Measurements from ENCODE around the gene S100A9. TPM values are rescaled to one million over a fixed set of nuclear protein-coding genes. Genes with fewer than 3 reads are reported as not detected.
A peak's percentile ranks its signal among the peaks of the same experiment; 100 is the strongest.

Gene S100A9
- total and polyA plus RNA-seq, 2 experiments from 2014 or later, result not detected

DNA sequence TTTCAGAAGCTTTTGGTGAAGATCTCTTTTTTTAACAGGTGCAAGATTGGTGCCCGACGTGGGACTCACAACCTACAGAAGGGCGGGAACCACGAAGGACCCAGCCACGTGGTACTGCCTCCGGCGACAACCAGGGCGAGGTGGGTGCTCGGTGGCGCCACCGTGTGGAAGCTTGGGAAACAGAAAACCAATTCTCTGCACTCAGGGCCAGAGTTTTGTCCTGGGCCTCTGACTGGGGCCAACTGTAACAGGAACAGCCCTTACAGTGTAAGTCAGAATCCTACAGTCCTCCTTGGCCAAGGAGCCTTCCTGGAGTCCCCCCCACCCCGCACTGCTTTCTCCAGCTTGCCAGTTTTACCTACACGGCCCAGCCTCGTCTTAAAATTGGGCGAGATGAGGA, 47.1 kb downstream of the S100A9 start:
- Histone ChIP-seq H3K36me3 (ENCODE audit: insufficient read depth) (no peaks in the 10 kb centered on the region), H3K9me2 (ENCODE audit: insufficient read depth) (0 out of 2 replicates have a peak, but pooled peaks cover 3% of the 10 kb centered on the region), H3K27ac (ENCODE audit: low read depth) (no peak overlapping the region), H3K79me2 (replicated peaks; ENCODE audit: insufficient read depth) (no peaks in the 10 kb centered on the region), H3F3A (replicated peaks; ENCODE audit: low read depth) (no peaks in the 10 kb centered on the region), H3K4me1 (ENCODE audit: insufficient read depth) (no peaks in the 10 kb centered on the region), H2AFZ (no peak overlapping the region), H3K4me2 (no peak overlapping the region), H3K4me3 (no peak overlapping the region), H4K20me1 (replicated peaks; ENCODE audit: insufficient read depth) (no peaks in the 10 kb centered on the region), H3K27me3 (ENCODE audit: insufficient read depth) (peaks cover 9% of the 10 kb centered on the region; the same call in 1 of the 2 replicates)
- no peak overlapping the region for H3K4me3 Mint-ChIP-seq
- no peak overlapping the region for H3K27ac Mint-ChIP-seq
- DNase-seq (ENCODE audit: low spot score) (peak; percentile 69), ATAC-seq (peak; percentile 87)
- H3K4me1 Mint-ChIP-seq, result peaks cover 13% of the 10 kb centered on the region
- peaks cover 2% of the 10 kb centered on the region for H3K36me3 Mint-ChIP-seq (ENCODE audit: low read depth)
- H3K9me3 Mint-ChIP-seq, result peaks cover 7% of the 10 kb centered on the region
- peaks cover 18% of the 10 kb centered on the region for H3K27me3 Mint-ChIP-seq (ENCODE audit: insufficient read depth, low read depth, poor library complexity)
- TF ChIP-seq NANOG (IDR thresholded peaks at IDR 0.05; ENCODE audit: borderline replicate concordance) (no peak), ZNF331 (CRISPR knock-in tag; IDR thresholded peaks at IDR 0.05; ENCODE audit: low read depth) (0 out of 2 replicates have a peak, but pooled peaks have one; percentile 12), JUNB (IDR thresholded peaks at IDR 0.05; ENCODE audit: unreplicated experiment) (no peak), EZH2 (IDR thresholded peaks at IDR 0.05; ENCODE audit: low read depth, unreplicated experiment) (no peak), ZNF114 (CRISPR knock-in tag; IDR thresholded peaks at IDR 0.05) (no peak), EZH2phosphoT487 (IDR thresholded peaks at IDR 0.05; ENCODE audit: unreplicated experiment) (no peak), CREB1 (CRISPR knock-in tag; IDR thresholded peaks at IDR 0.05; ENCODE audit: low read depth) (peak; percentile 48; the same call in 1 of the 2 replicates), POLR2AphosphoS5 (IDR thresholded peaks at IDR 0.05; ENCODE audit: low read depth) (no peak), STAT1 (IDR thresholded peaks at IDR 0.05; ENCODE audit: unreplicated experiment) (no peak)
- TF ChIP-seq, protein P1, sequence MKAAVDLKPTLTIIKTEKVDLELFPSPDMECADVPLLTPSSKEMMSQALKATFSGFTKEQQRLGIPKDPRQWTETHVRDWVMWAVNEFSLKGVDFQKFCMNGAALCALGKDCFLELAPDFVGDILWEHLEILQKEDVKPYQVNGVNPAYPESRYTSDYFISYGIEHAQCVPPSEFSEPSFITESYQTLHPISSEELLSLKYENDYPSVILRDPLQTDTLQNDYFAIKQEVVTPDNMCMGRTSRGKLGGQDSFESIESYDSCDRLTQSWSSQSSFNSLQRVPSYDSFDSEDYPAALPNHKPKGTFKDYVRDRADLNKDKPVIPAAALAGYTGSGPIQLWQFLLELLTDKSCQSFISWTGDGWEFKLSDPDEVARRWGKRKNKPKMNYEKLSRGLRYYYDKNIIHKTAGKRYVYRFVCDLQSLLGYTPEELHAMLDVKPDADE (IDR thresholded peaks at IDR 0.05), result no peak
- TF ChIP-seq, protein P2, sequence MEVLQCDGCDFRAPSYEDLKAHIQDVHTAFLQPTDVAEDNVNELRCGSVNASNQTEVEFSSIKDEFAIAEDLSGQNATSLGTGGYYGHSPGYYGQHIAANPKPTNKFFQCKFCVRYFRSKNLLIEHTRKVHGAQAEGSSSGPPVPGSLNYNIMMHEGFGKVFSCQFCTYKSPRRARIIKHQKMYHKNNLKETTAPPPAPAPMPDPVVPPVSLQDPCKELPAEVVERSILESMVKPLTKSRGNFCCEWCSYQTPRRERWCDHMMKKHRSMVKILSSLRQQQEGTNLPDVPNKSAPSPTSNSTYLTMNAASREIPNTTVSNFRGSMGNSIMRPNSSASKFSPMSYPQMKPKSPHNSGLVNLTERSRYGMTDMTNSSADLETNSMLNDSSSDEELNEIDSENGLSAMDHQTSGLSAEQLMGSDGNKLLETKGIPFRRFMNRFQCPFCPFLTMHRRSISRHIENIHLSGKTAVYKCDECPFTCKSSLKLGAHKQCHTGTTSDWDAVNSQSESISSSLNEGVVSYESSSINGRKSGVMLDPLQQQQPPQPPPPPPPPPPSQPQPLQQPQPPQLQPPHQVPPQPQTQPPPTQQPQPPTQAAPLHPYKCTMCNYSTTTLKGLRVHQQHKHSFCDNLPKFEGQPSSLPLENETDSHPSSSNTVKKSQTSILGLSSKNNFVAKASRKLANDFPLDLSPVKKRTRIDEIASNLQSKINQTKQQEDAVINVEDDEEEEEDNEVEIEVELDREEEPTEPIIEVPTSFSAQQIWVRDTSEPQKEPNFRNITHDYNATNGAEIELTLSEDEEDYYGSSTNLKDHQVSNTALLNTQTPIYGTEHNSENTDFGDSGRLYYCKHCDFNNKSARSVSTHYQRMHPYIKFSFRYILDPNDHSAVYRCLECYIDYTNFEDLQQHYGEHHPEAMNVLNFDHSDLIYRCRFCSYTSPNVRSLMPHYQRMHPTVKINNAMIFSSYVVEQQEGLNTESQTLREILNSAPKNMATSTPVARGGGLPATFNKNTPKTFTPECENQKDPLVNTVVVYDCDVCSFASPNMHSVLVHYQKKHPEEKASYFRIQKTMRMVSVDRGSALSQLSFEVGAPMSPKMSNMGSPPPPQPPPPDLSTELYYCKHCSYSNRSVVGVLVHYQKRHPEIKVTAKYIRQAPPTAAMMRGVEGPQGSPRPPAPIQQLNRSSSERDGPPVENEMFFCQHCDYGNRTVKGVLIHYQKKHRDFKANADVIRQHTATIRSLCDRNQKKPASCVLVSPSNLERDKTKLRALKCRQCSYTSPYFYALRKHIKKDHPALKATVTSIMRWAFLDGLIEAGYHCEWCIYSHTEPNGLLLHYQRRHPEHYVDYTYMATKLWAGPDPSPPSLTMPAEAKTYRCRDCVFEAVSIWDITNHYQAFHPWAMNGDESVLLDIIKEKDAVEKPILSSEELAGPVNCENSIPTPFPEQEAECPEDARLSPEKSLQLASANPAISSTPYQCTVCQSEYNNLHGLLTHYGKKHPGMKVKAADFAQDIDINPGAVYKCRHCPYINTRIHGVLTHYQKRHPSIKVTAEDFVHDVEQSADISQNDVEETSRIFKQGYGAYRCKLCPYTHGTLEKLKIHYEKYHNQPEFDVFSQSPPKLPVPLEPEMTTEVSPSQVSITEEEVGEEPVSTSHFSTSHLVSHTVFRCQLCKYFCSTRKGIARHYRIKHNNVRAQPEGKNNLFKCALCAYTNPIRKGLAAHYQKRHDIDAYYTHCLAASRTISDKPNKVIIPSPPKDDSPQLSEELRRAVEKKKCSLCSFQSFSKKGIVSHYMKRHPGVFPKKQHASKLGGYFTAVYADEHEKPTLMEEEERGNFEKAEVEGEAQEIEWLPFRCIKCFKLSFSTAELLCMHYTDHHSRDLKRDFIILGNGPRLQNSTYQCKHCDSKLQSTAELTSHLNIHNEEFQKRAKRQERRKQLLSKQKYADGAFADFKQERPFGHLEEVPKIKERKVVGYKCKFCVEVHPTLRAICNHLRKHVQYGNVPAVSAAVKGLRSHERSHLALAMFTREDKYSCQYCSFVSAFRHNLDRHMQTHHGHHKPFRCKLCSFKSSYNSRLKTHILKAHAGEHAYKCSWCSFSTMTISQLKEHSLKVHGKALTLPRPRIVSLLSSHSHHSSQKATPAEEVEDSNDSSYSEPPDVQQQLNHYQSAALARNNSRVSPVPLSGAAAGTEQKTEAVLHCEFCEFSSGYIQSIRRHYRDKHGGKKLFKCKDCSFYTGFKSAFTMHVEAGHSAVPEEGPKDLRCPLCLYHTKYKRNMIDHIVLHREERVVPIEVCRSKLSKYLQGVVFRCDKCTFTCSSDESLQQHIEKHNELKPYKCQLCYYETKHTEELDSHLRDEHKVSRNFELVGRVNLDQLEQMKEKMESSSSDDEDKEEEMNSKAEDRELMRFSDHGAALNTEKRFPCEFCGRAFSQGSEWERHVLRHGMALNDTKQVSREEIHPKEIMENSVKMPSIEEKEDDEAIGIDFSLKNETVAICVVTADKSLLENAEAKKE (CRISPR knock-in tag; IDR thresholded peaks at IDR 0.05), result no peak
- TF ChIP-seq, protein P3, sequence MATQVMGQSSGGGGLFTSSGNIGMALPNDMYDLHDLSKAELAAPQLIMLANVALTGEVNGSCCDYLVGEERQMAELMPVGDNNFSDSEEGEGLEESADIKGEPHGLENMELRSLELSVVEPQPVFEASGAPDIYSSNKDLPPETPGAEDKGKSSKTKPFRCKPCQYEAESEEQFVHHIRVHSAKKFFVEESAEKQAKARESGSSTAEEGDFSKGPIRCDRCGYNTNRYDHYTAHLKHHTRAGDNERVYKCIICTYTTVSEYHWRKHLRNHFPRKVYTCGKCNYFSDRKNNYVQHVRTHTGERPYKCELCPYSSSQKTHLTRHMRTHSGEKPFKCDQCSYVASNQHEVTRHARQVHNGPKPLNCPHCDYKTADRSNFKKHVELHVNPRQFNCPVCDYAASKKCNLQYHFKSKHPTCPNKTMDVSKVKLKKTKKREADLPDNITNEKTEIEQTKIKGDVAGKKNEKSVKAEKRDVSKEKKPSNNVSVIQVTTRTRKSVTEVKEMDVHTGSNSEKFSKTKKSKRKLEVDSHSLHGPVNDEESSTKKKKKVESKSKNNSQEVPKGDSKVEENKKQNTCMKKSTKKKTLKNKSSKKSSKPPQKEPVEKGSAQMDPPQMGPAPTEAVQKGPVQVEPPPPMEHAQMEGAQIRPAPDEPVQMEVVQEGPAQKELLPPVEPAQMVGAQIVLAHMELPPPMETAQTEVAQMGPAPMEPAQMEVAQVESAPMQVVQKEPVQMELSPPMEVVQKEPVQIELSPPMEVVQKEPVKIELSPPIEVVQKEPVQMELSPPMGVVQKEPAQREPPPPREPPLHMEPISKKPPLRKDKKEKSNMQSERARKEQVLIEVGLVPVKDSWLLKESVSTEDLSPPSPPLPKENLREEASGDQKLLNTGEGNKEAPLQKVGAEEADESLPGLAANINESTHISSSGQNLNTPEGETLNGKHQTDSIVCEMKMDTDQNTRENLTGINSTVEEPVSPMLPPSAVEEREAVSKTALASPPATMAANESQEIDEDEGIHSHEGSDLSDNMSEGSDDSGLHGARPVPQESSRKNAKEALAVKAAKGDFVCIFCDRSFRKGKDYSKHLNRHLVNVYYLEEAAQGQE (IDR thresholded peaks at IDR 0.05; ENCODE audit: unreplicated experiment), result no peak
- TF ChIP-seq, protein P4, sequence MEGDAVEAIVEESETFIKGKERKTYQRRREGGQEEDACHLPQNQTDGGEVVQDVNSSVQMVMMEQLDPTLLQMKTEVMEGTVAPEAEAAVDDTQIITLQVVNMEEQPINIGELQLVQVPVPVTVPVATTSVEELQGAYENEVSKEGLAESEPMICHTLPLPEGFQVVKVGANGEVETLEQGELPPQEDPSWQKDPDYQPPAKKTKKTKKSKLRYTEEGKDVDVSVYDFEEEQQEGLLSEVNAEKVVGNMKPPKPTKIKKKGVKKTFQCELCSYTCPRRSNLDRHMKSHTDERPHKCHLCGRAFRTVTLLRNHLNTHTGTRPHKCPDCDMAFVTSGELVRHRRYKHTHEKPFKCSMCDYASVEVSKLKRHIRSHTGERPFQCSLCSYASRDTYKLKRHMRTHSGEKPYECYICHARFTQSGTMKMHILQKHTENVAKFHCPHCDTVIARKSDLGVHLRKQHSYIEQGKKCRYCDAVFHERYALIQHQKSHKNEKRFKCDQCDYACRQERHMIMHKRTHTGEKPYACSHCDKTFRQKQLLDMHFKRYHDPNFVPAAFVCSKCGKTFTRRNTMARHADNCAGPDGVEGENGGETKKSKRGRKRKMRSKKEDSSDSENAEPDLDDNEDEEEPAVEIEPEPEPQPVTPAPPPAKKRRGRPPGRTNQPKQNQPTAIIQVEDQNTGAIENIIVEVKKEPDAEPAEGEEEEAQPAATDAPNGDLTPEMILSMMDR (conservative IDR thresholded peaks at IDR 0.05; ENCODE audit: low read depth in 2 of 2), result peak; percentile 83 to 85
